Hippocampal formation (tissue), 2 donors: Measurements from ENCODE around the gene FOXA1.
"Not testable (repeated sequence)": the region's sequence is repeated elsewhere in the genome, so short reads cannot be mapped to it uniquely, and the experiment has no call there.

Experiments used
- DNase-seq, 2 donors: peaks; one replicate each; lab custom pipeline; 2025; lab: John Stamatoyannopoulos, UW

The FOXA1 gene

GRCh38 chr14:37555596-37555995, 39.5 kb downstream of the FOXA1 start:
- DNase-seq = not testable (repeated sequence)

GRCh38 chr14:37553935-37554550, 41.0 kb downstream of the FOXA1 start:
- DNase-seq = no peak

- DNase-seq = no peak
Measured at GRCh38 chr14:37551119-37551518, 43.9 kb downstream of the FOXA1 start.

GRCh38 chr14:37550511-37550910, 44.5 kb downstream of the FOXA1 start:
- no peak for DNase-seq

GRCh38 chr14:37546621-37547447, 48.2 kb downstream of the FOXA1 start:
- no peak for DNase-seq

GRCh38 chr14:37545174-37545573, 49.9 kb downstream of the FOXA1 start:
- no peak for DNase-seq

- no peak for DNase-seq
Measured at GRCh38 chr14:37544407-37544806, 50.6 kb downstream of the FOXA1 start.

GRCh38 chr14:37539992-37540391, 55.1 kb downstream of the FOXA1 start:
- DNase-seq = no peak
